RWPE1 (cell line): ENCODE results near the gene TCERG1L.

Experiments
- CTCF ChIA-PET: fragments of 350-600 bp; sonication (Branson Sonifier 250); formaldehyde crosslinking; extraction: SDS; loops from one replicate; lab custom pipeline; 2021; lab: Yijun Ruan, JAX
- POLR2A ChIA-PET: fragments of 400-600 bp; formaldehyde crosslinking; extraction: SDS; loops from one replicate; lab custom pipeline; 2020; ENCODE audit warnings: antibody characterized with exemption; ENCODE audit not compliant: low non-redundant PET; lab: Yijun Ruan, JAX
- DNase-seq: peaks from one replicate; pipeline ENCODE4 v3.0.0; 2012; ENCODE audit warnings: low spot score
- H3K27ac ChIP-seq: fragments of 450-650 bp; 2 replicates; pipeline ENCODE4 v1.5.1; 2017
- TF ChIP-seq, protein P1 (sequence below): fragments of 450-650 bp; conservative IDR thresholded peaks from 2 replicates; pipeline ENCODE4 v1.5.1; 2017; ENCODE audit warnings: low read depth, mild to moderate bottlenecking

The TCERG1L gene

DNA sequence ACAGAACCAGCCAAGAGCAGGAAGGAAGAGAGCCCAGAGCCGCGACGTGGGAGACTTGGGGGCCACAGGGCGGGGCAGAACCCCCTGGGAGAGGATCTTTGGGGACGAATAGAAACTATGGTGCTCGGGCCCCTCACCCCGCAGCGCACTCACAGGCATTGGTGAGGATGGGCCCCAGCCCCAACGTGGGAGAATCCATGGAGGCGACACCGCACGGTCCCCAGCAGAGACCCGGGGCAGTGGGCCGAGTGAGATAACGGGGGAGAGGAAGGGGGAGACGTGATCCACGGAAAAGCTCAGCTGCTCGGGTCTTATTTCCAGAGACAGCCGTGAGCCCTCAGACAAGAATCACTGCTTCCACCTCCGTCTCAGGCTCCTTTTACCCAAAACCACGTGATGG, 222.4 kb downstream of the TCERG1L start:
- DNase-seq, result no peak
- CTCF ChIA-PET, result no interaction called here
- POLR2A ChIA-PET, result no interaction called here

DNA sequence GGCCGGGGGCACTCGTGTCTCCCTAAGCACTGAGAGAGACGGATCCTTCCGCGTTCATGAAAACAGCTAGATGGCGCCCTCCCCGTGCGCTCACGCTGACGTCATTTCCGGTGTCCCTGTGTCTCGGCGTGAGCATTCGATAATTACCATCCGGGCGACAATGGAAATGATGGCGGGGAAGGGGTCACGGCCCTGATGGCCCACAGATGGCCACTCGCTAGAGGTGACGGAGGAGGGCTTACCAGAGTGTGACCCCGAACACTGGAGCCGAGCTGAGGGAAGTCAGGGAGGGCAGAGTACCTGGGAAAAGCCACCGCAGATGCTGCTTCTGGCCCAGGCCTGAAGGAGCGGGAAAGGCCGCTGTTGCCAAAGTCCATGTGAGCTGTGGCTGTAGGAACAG, 222.9 kb downstream of the TCERG1L start:
- TF ChIP-seq, protein P1, sequence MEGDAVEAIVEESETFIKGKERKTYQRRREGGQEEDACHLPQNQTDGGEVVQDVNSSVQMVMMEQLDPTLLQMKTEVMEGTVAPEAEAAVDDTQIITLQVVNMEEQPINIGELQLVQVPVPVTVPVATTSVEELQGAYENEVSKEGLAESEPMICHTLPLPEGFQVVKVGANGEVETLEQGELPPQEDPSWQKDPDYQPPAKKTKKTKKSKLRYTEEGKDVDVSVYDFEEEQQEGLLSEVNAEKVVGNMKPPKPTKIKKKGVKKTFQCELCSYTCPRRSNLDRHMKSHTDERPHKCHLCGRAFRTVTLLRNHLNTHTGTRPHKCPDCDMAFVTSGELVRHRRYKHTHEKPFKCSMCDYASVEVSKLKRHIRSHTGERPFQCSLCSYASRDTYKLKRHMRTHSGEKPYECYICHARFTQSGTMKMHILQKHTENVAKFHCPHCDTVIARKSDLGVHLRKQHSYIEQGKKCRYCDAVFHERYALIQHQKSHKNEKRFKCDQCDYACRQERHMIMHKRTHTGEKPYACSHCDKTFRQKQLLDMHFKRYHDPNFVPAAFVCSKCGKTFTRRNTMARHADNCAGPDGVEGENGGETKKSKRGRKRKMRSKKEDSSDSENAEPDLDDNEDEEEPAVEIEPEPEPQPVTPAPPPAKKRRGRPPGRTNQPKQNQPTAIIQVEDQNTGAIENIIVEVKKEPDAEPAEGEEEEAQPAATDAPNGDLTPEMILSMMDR, result no peak
- ChIA-PET CTCF (interaction anchor here (0.5 to 0.6 kb wide), 3 partner anchors 20 to 129 kb away, joined by 3 to 4 read pairs (median 4); no protein-coding TSS in a partner anchor), POLR2A (no interaction called here)
- no peak overlapping the region for H3K27ac ChIP-seq
- no peak for DNase-seq

More for the DNA sequence above, 222.4 kb downstream of the TCERG1L start:
- TF ChIP-seq, protein P1, result no peak
- no peak overlapping the region for H3K27ac ChIP-seq

- no peak for DNase-seq
- ChIA-PET CTCF (interaction anchor here (0.6 kb wide), 2 partner anchors 62 to 130 kb away, joined by 4 read pairs; no protein-coding TSS in a partner anchor), POLR2A (no interaction called here)
- TF ChIP-seq, protein P1, result no peak
- no peak overlapping the region for H3K27ac ChIP-seq
Observed at GRCh38 chr10:131087464-131088215, 223.9 kb downstream of the TCERG1L start.

DNA sequence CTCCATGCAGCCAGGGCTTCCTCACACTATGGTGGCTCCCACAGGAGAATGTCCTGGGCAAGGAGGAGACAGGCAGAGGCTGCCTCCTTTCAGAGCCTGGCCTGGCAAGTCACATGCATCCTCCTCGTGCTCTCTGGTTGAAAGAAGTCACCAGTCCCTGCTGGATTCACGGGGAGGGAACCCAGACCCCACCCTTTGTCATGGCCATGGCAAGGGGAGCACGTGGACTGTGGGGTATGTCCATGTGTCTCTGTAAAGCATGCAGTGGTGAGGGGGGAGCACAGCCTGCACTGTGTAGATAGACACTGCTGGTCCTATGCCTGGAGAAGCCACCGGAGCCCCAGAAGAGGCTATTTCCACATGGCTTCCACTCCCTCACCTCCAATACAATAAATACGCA, 225.0 kb downstream of the TCERG1L start:
- H3K27ac ChIP-seq, result no peak overlapping the region
- DNase-seq, result no peak
- TF ChIP-seq, protein P1, result no peak
- ChIA-PET CTCF (no interaction called here), POLR2A (no interaction called here)

- DNase-seq, result no peak
- TF ChIP-seq, protein P1, result no peak
- H3K27ac ChIP-seq, result no peak overlapping the region
- ChIA-PET POLR2A (no interaction called here), CTCF (interaction anchor here (0.6 kb wide), 1 partner anchor 1198 kb away, joined by 5 read pairs; no protein-coding TSS in a partner anchor)
Observed at GRCh38 chr10:131086094-131086493, 225.4 kb downstream of the TCERG1L start.

DNA sequence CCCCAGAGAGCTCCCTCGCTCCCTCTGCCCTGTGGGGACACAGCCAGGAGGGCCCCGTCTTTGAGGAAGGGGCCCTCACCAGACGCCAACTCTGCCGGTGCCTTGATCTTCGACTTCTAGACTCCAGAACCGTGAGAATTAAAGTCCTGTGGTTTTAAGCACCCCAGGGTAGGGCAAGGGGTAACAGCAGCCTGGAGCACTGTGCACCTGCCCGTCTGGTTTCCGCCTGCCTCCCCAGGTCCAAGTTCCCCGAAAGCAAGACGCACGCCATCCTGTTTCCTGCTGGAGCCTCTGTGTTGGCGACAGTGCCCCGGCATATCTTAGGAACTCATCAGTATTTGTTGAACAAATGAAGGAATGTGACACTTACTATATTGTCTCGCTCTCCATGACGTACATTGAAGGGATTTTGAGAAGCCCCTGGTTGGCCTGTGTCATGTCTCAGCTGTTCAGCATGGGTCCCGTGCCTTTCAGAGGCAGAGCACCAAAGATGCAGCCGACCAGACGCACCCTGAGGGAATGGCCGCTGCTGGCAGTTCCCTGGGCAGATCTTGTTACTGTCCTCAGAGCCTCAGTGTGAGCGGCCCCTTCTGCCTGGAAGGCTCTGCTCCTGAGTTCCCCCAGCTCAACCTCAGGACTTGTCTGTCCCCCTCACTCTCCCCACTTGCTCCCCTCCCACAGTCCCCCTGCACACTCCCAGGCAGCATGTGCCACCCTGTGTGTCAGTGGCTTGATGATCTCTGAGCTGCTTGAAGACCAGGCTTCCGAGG, 226.2 kb downstream of the TCERG1L start:
- TF ChIP-seq, protein P1, result no peak
- no peak overlapping the region for H3K27ac ChIP-seq
- POLR2A ChIA-PET, result no interaction called here
- CTCF ChIA-PET, result interaction anchor here (0.5 to 0.6 kb wide), 2 partner anchors 1197 to 1409 kb away, joined by 3 to 5 read pairs; no protein-coding TSS in a partner anchor
- DNase-seq, result no peak
